ENCODE data around the gene ZBTB48.

DNA sequence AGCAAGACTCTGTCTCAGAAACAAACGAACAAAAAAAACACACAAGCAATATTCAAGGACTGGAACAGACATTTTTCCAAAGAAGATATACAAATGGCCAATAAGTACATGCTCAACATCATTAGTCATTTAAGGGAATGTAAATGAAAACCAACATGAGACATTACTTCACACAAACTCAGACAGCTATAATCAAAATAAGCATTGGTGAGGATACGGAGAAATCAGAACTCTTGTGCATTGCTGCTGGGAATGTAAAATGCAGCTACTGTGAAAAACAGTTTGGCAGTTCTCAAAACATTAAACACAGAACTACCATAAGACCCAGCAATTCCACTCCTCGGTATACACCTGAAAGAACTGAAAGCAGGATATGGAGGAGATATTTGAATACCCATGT is 40.8 kb upstream of the ZBTB48 start:
- TF ChIP-seq, protein P1, sequence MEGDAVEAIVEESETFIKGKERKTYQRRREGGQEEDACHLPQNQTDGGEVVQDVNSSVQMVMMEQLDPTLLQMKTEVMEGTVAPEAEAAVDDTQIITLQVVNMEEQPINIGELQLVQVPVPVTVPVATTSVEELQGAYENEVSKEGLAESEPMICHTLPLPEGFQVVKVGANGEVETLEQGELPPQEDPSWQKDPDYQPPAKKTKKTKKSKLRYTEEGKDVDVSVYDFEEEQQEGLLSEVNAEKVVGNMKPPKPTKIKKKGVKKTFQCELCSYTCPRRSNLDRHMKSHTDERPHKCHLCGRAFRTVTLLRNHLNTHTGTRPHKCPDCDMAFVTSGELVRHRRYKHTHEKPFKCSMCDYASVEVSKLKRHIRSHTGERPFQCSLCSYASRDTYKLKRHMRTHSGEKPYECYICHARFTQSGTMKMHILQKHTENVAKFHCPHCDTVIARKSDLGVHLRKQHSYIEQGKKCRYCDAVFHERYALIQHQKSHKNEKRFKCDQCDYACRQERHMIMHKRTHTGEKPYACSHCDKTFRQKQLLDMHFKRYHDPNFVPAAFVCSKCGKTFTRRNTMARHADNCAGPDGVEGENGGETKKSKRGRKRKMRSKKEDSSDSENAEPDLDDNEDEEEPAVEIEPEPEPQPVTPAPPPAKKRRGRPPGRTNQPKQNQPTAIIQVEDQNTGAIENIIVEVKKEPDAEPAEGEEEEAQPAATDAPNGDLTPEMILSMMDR (conservative IDR thresholded peaks at IDR 0.05 in 1 of 2, IDR thresholded peaks at IDR 0.05 in 1 of 2; ENCODE audit: low read depth in 1 of 2, low read length in 2 of 2), result no peak
- no peak for TF ChIP-seq EZH2 (IDR thresholded peaks at IDR 0.05; ENCODE audit: low read length, missing control alignments)

Measured in fibroblast of lung (primary cell).